Measurements from ENCODE around the gene EXOSC2. TPM values are rescaled to one million over a fixed set of nuclear protein-coding genes. Genes with fewer than 3 reads are reported as not detected.

The EXOSC2 gene
- total RNA-seq, 1 donor from 2014 or later = 75.5 TPM

- peaks cover 50% of the 10 kb centered on the region for H3K36me3 Mint-ChIP-seq
- H3K4me1 Mint-ChIP-seq = peaks cover 14% of the 10 kb centered on the region
- Histone ChIP-seq H4K20me1 (ENCODE audit: low read depth) (peaks cover 56% of the 10 kb centered on the region), H3K79me2 (ENCODE audit: low read depth) (peaks cover 73% of the 10 kb centered on the region), H3K36me3 (peaks cover 21% of the 10 kb centered on the region), H3K4me1 (peaks cover 12% of the 10 kb centered on the region), H3F3A (ENCODE audit: low read depth) (peaks cover 40% of the 10 kb centered on the region), H3K9ac (no peak overlapping the region), H3K27me3 (no peaks in the 10 kb centered on the region), H3K9me3 (ENCODE audit: low read depth) (no peaks in the 10 kb centered on the region), H3K4me3 (no peak overlapping the region), H3K27ac (no peak overlapping the region), H3K4me2 (no peak overlapping the region), H2AFZ (replicated peaks) (no peak overlapping the region)
- H3K27me3 Mint-ChIP-seq (ENCODE audit: insufficient read depth, low read depth) = peaks cover 3% of the 10 kb centered on the region
- TF ChIP-seq EZH2 (IDR thresholded peaks at IDR 0.05) (no peak), EZH2phosphoT487 (IDR thresholded peaks at IDR 0.05) (no peak)
- TF ChIP-seq, protein P1, sequence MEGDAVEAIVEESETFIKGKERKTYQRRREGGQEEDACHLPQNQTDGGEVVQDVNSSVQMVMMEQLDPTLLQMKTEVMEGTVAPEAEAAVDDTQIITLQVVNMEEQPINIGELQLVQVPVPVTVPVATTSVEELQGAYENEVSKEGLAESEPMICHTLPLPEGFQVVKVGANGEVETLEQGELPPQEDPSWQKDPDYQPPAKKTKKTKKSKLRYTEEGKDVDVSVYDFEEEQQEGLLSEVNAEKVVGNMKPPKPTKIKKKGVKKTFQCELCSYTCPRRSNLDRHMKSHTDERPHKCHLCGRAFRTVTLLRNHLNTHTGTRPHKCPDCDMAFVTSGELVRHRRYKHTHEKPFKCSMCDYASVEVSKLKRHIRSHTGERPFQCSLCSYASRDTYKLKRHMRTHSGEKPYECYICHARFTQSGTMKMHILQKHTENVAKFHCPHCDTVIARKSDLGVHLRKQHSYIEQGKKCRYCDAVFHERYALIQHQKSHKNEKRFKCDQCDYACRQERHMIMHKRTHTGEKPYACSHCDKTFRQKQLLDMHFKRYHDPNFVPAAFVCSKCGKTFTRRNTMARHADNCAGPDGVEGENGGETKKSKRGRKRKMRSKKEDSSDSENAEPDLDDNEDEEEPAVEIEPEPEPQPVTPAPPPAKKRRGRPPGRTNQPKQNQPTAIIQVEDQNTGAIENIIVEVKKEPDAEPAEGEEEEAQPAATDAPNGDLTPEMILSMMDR (IDR thresholded peaks at IDR 0.05) = no peak
- H3K4me3 Mint-ChIP-seq = no peak overlapping the region
- DNase-seq (ENCODE audit: low spot score) = no peak
- no peaks in the 10 kb centered on the region for H3K9me3 Mint-ChIP-seq
- H3K27ac Mint-ChIP-seq = no peak overlapping the region
These were observed 5.5 kb downstream of the EXOSC2 start for GRCh38 chr9:130699047-130699446.

- Mint-ChIP-seq H3K9me3 (no peaks in the 10 kb centered on the region), H3K4me3 (no peak overlapping the region), H3K36me3 (peaks cover 44% of the 10 kb centered on the region), H3K27ac (no peak overlapping the region), H3K4me1 (peaks cover under 1% of the 10 kb centered on the region), H3K27me3 (ENCODE audit: insufficient read depth, low read depth) (peaks cover 2% of the 10 kb centered on the region)
- no peak overlapping the region for H3K27ac ChIP-seq
- peaks cover 5% of the 10 kb centered on the region for H3K4me1 ChIP-seq
- H3K9me3 ChIP-seq (ENCODE audit: low read depth) = no peaks in the 10 kb centered on the region
- H3K4me2 ChIP-seq = no peak overlapping the region
- DNase-seq (ENCODE audit: low spot score) = peak; percentile 94
- peaks cover 54% of the 10 kb centered on the region for H4K20me1 ChIP-seq (ENCODE audit: low read depth)
- H3K36me3 ChIP-seq = peaks cover 27% of the 10 kb centered on the region
- H2AFZ ChIP-seq (replicated peaks) = no peak overlapping the region
- H3K4me3 ChIP-seq = no peak overlapping the region
- H3K79me2 ChIP-seq (ENCODE audit: low read depth) = peaks cover 50% of the 10 kb centered on the region
- TF ChIP-seq EZH2phosphoT487 (IDR thresholded peaks at IDR 0.05) = no peak
- TF ChIP-seq, protein P1 (IDR thresholded peaks at IDR 0.05) = peak; percentile 100
- no peak overlapping the region for H3K9ac ChIP-seq
- peaks cover 62% of the 10 kb centered on the region for H3F3A ChIP-seq (ENCODE audit: low read depth)
- no peaks in the 10 kb centered on the region for H3K27me3 ChIP-seq
These were observed 7.8 kb downstream of the EXOSC2 start for GRCh38 chr9:130701059-130702022.

- no peak overlapping the region for H2AFZ ChIP-seq (replicated peaks)
- DNase-seq (ENCODE audit: low spot score) = no peak
- peaks cover 29% of the 10 kb centered on the region for H3K79me2 ChIP-seq (ENCODE audit: low read depth)
- H3K4me1 ChIP-seq = peaks cover 5% of the 10 kb centered on the region
- H3K9me3 ChIP-seq (ENCODE audit: low read depth) = no peaks in the 10 kb centered on the region
- peaks cover 2% of the 10 kb centered on the region for H3K27me3 Mint-ChIP-seq (ENCODE audit: insufficient read depth, low read depth)
- peaks cover 30% of the 10 kb centered on the region for H3K36me3 Mint-ChIP-seq
- peaks cover 27% of the 10 kb centered on the region for H3K36me3 ChIP-seq
- no peak overlapping the region for H3K27ac ChIP-seq
- no peaks in the 10 kb centered on the region for H3K9me3 Mint-ChIP-seq
- H3F3A ChIP-seq (ENCODE audit: low read depth) = peaks cover 69% of the 10 kb centered on the region
- no peak overlapping the region for H3K4me3 Mint-ChIP-seq
- no peaks in the 10 kb centered on the region for H3K4me1 Mint-ChIP-seq
- TF ChIP-seq EZH2phosphoT487 (IDR thresholded peaks at IDR 0.05) (no peak), EZH2 (IDR thresholded peaks at IDR 0.05) (no peak)
- TF ChIP-seq, protein P1 (IDR thresholded peaks at IDR 0.05) = no peak
- H3K27ac Mint-ChIP-seq = no peak overlapping the region
- H3K27me3 ChIP-seq = no peaks in the 10 kb centered on the region
- H4K20me1 ChIP-seq (ENCODE audit: low read depth) = peaks cover 49% of the 10 kb centered on the region
- H3K4me2 ChIP-seq = no peak overlapping the region
- H3K4me3 ChIP-seq = no peak overlapping the region
- no peak overlapping the region for H3K9ac ChIP-seq
These were observed 9.9 kb downstream of the EXOSC2 start for GRCh38 chr9:130703501-130703900.
